ENCODE results near the gene RPL28.

RPL28 gene

GRCh38 chr19:55353356-55353802, 32.4 kb upstream of the RPL28 start:
- DNase-seq (ENCODE audit: low read depth in 2 of 2, low spot score in 1 of 2): no peak

GRCh38 chr19:55353803-55354697, 31.7 kb upstream of the RPL28 start:
- no peak for DNase-seq (ENCODE audit: low read depth in 2 of 2, low spot score in 1 of 2)

- DNase-seq (ENCODE audit: low read depth in 2 of 2, low spot score in 1 of 2): no peak
Observed at GRCh38 chr19:55354698-55355212, 31.0 kb upstream of the RPL28 start, which contains the start of gene COX6B2. Gene COX6B2, minus strand, starts transcription at chr19:55354719. Its CDS starts 198 bp downstream, at chr19:55354521.

DNA sequence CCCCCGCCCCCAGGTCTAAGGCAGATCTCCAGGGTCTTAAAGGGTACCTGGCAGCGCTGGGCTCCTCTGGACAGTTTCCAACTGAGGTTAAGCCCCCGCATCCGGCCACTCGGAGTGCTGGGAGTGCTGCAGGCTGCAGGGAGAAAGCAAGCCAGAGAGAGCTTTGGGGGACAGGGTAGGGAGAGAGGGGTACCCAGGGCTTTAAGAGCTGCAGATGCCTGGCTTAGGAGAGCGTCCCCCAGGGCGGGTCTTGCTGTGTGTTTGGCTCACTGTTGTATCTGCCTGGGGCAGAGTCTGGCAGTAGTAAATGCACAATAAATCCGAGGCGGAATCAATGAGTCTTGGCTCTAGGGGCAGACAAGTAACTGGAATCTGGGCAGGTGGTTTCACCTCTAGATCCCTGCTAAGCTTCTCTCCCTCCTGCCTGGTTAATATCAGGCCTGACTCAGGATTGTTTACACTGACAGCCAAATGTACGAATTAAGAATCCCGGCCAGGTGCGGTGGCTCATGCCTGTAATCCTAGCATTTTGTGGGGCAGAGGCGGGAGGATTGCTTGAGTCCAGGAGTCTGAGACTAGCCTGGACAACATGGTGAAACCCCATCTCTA, 30.4 kb upstream of the RPL28 start:
- no peak for DNase-seq (ENCODE audit: low read depth in 2 of 2, low spot score in 1 of 2)

- DNase-seq (ENCODE audit: low read depth in 2 of 2, low spot score in 1 of 2): no peak
Observed at GRCh38 chr19:55358493-55358892, 27.2 kb upstream of the RPL28 start.

GRCh38 chr19:55358943-55359908, 26.5 kb upstream of the RPL28 start:
- no peak for DNase-seq (ENCODE audit: low read depth in 2 of 2, low spot score in 1 of 2)

DNA sequence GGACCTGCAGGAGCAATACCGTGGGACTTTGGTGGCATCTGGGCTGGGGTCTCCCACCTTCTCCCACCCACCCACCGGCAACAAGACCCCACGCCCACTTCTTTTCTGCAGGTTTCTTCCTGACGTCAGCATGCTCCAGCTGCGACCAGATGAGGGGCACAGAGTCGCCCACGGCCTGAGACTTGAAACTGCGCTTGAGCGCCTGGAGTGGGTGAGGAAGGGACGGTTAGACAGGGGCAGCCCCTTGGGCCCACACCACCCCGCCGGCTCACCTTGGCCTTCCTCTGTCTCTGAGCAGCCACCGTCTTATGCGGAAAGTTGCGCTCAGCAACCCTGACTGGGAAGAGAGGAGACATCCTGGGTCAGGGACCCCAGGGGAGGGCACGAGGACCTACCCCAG, 24.8 kb upstream of the RPL28 start:
- no peak for DNase-seq (ENCODE audit: low read depth in 2 of 2, low spot score in 1 of 2)

GRCh38 chr19:55362174-55362989, 23.4 kb upstream of the RPL28 start:
- DNase-seq (ENCODE audit: low read depth in 2 of 2, low spot score in 1 of 2): no peak

GRCh38 chr19:55362990-55363716, 22.6 kb upstream of the RPL28 start, which contains the start of gene GARIN5B:
Gene GARIN5B, minus strand, starts transcription at chr19:55363260. Its CDS starts 194 bp downstream, at chr19:55363066.
- DNase-seq (ENCODE audit: low read depth in 2 of 2, low spot score in 1 of 2): no peak

DNA sequence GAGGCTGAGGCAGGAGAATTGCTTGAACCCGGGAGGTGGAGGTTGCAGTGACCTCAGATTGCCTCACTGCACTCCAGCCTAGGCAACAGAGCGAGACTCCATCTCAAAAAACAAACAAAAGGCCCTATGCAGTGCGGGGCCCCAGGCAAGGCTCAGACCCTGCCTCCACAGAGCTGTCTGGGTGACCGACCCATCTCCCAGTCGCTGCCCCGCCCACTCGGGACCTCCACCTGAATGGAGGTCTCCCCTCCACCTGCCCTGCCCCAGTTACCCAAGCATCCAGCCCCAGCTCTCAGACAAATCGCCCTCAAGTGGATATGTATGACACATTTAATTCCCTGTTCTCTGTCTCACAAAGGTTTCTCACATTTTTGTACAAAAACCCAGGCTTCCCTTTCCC, 20.5 kb upstream of the RPL28 start:
- no peak for DNase-seq (ENCODE audit: low read depth in 2 of 2, low spot score in 1 of 2)

- no peak for DNase-seq (ENCODE audit: low read depth in 2 of 2, low spot score in 1 of 2)
Observed at GRCh38 chr19:55365964-55366363, 19.8 kb upstream of the RPL28 start.

GRCh38 chr19:55366790-55367189, 18.9 kb upstream of the RPL28 start:
- DNase-seq (ENCODE audit: low read depth in 2 of 2, low spot score in 1 of 2): no peak

DNA sequence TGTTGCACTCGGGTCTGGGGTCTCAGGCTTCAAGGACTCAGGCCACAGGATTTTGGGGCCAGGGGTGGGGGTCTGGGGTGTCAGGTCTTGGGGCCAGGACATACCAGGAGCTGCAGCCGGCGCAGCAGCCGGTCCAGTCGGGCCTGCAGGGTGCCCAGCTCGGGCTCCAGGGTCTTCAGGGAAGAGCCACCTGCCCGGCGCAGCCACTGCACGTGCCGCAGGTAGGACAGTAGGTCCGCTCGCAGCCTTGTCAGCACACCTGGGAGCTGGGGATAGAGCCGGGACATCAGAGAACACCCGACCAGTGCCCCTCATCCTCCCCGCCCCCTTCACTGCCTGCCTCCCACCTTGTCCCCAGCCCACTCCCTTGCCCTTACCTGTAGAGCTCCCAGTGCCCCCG, 17.6 kb upstream of the RPL28 start:
- DNase-seq (ENCODE audit: low read depth in 2 of 2, low spot score in 1 of 2): no peak

GRCh38 chr19:55368701-55369563, 16.8 kb upstream of the RPL28 start:
- DNase-seq (ENCODE audit: low read depth in 2 of 2, low spot score in 1 of 2): no peak

DNA sequence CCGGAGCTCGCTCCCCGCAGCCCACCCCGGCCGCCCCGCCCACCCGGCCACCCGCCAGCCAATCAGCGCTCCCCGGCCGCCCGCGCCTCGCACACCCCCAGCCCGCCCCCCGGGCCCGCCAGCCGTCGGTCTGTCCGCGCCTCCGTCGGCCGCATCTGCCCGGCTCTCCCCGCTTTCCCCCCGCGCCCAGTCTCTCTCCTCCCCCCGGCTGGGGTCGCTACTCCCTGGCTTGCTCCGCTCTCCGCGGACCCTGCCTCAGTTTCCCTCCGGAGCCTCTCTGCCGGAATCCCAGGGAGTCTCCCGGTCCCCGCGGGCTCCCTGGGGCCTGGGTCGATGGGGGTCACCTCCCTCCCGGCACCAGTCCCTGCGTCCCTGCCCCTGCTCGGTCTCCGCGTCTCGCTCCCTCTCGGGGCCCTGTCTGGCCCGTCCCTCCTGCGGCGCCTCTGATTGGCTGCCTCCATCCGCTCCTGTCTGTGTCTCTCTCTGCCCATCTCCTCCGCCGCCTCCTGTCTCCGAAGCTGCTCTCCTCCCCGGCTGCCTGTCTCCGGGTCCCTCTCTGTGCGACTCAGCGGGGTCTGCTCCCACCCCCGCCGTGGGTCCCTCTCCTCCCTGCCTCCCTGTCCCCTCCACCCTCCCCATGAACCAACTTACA, 16.0 kb upstream of the RPL28 start:
- no peak for DNase-seq (ENCODE audit: low read depth in 2 of 2, low spot score in 1 of 2)

DNA sequence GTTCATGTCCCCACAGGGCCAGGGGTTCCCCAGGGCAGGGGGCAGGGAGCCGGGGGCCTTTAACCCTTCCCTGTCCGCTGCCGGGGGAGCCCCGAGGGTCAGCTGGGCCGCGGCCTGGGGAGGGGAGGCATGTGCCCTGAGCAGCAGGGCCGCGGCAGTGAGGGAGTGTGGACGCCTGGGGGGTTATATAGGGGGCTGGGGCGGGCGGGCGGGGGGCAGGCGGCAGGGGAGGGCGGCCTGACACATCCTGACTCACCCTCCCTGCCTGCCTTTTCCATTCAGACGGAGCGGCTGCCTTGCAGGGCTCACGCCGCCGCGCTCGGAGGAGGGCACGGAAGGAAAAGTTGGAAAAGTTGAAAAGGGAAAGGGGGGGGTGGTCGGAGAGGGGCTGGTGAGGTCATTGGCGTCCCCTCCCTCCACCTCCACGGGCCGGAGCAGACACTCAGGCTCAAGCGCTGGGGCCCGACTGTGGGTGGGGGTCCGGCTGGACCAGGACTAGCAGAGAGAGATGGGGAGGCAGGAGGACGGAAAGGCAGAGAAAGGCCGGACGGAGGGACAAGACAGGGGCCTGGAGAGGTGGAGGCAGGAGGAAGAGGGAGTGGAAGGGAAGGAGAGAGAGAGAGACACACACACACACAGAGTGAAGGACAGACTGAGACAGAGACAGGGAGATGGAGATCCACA, 15.3 kb upstream of the RPL28 start, which contains the start of gene IL11:
Gene IL11, minus strand, starts transcription at position 159 of the 684 bp plus-strand sequence. Its CDS starts 153 bp downstream, at position 6.
- no peak for DNase-seq (ENCODE audit: low read depth in 2 of 2, low spot score in 1 of 2)
